Measurements from ENCODE around the gene PRCC. TPM values are rescaled to one million over a fixed set of nuclear protein-coding genes. Genes with fewer than 3 reads are reported as not detected.

Gene PRCC
- total and polyA plus RNA-seq, 12 donors, result 32.1 to 56.9 (median 44.2) TPM

DNA sequence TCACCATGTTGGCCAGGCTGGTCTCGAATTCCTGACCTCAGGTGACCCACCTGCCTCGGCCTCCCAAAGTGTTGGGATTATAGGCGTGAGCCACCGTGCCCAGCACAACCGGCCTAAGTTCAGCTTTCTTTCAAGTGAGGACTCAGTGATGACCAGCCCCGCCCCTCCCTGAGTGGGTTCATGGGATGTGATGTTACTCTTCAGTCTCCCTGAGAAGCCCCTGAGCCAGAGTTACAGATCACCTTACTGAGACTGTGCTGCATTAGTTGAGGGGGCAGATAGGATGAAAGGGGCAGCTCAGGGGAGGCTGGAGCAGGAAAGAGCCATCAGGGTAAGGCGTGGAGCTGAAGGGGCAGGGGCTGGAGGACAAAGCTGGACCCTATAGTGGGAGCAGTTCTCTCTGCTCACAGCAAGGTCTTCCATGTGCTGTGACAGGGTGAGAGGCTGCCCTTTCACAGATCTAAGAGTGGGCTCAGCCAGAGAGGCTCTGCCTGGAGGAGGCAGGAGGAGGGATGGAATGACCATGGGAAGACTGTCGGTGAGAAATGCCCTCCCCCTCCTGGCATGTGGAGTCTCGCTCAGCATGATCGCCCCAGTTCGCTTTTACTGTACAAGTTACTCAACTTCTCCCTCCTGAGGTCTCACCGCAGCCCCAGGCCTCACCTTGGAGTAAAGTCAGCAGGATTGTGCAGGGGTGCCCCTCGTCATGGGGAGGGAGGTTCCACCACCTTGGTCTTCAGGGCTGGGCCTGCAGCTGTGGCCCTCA, 35.9 kb downstream of the PRCC start:
- TF ChIP-seq, protein P1, sequence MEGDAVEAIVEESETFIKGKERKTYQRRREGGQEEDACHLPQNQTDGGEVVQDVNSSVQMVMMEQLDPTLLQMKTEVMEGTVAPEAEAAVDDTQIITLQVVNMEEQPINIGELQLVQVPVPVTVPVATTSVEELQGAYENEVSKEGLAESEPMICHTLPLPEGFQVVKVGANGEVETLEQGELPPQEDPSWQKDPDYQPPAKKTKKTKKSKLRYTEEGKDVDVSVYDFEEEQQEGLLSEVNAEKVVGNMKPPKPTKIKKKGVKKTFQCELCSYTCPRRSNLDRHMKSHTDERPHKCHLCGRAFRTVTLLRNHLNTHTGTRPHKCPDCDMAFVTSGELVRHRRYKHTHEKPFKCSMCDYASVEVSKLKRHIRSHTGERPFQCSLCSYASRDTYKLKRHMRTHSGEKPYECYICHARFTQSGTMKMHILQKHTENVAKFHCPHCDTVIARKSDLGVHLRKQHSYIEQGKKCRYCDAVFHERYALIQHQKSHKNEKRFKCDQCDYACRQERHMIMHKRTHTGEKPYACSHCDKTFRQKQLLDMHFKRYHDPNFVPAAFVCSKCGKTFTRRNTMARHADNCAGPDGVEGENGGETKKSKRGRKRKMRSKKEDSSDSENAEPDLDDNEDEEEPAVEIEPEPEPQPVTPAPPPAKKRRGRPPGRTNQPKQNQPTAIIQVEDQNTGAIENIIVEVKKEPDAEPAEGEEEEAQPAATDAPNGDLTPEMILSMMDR (IDR thresholded peaks at IDR 0.05), result no peak
- ATAC-seq (no peak), DNase-seq (no peak)
- Histone ChIP-seq H3K9me3 (no peaks in the 10 kb centered on the region), H3K4me1 (peaks cover 2 to 68% (median 48%) of the 10 kb centered on the region in 9 donors), H3K4me3 (no peak overlapping the region), H3K27me3 (no peaks in the 10 kb centered on the region), H3K27ac (no peak overlapping the region), H3K36me3 (peaks cover 0 to 38% (median 22%) of the 10 kb centered on the region in 9 donors)
- WGBS, 2 donors, result 89 to 93% methylated on average over 13 of the region's 13 CpGs
- intact Hi-C loops (cut with DNase I), result loop anchor here in 6 of 10 donors (5.0 kb wide), 2 partner anchors 54 to 59 kb away; partner anchors contain the start of genes INSRR (in 4 of the 6) and NTRK1 (in 2 of the 6)

DNA sequence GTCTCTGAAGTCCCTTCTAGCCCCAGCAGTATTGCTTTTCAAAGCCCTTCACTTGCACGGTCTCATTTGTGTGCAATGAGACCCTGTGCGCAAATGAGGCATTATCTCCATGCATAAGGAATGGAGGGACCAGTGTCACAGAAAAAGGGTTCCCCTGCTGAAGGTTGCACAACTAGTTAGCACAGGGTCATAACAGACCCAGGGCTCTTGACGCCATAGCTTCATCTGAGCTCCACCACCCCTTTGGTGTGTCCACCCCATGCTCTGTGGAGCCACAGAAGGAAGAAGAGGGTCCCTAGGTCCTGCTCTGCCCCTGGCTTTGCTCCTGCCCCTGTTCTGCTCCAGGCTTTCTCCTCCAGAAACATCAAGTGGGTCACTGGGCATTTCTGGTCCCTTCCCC, 36.7 kb downstream of the PRCC start:
- ATAC-seq (no peak), DNase-seq (no peak)
- intact Hi-C loops (cut with DNase I), result loop anchor here in 6 of 10 donors (5.0 kb wide), 2 partner anchors 53 to 58 kb away; partner anchors contain the start of genes INSRR (in 4 of the 6) and NTRK1 (in 2 of the 6)
- Histone ChIP-seq H3K4me3 (no peak overlapping the region), H3K9me3 (no peaks in the 10 kb centered on the region), H3K27me3 (no peaks in the 10 kb centered on the region), H3K4me1 (peaks cover 2 to 68% (median 48%) of the 10 kb centered on the region in 9 donors), H3K36me3 (peaks cover 0 to 31% (median 16%) of the 10 kb centered on the region in 9 donors), H3K27ac (peak overlapping the region in 1 of 10 donors; percentile 49)
- 75 to 77% methylated on average over 3 of the region's 3 CpGs for WGBS, 2 donors
- TF ChIP-seq, protein P1 (IDR thresholded peaks at IDR 0.05), result no peak

DNA sequence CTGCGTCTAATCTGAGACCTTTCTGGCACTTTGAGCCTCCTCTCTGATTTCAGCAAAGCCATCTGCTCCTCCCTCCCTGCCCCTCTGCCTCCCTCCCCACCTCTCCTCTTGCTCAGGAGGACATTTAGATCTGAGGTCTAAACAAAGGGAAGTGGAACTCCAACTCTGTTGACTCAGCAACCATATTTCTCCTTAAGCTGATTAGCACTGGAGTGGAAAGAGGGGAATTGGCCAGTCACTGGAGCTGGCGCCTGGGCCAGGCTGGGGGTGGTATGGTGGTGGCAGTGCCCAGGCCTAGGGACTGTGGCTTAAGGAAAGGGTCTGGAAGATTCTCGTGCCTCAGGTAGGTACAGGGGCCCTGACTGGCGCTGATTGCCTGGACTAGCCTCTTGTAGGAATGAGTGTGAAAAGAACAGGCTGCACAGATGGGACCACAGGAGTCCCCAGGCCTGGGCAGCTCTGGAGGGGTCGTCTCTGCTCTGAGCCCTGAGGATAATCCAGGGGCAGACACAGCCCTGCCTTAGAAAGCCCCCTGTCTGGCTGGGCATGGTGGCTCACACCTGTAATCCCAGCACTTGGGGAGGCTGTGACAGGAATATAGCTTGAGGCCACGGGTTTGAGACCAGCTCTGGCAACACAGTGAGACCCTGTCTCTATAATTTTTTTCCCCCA, 37.4 kb downstream of the PRCC start:
- DNase-seq (no peak), ATAC-seq (peak in 4 of 8 donors; percentile 7 to 30 (median 11))
- H3K36me3 ChIP-seq, result peaks cover 0 to 24% (median 11%) of the 10 kb centered on the region in 9 donors
- no peak overlapping the region for H3K4me3 ChIP-seq
- peak overlapping the region in 2 of 10 donors; percentile 9 to 49 for H3K27ac ChIP-seq
- TF ChIP-seq, protein P1 (IDR thresholded peaks at IDR 0.05), result no peak
- 71 to 75% methylated on average over 6 of the region's 6 CpGs for WGBS, 2 donors
- intact Hi-C loops (cut with DNase I), result loop anchor here in 7 of 10 donors (5.0 kb wide), 2 partner anchors 53 to 58 kb away; partner anchors contain the start of genes INSRR (in 5 of the 7) and NTRK1 (in 2 of the 7)
- no peaks in the 10 kb centered on the region for H3K9me3 ChIP-seq
- no peaks in the 10 kb centered on the region for H3K27me3 ChIP-seq
- H3K4me1 ChIP-seq, result peaks cover 2 to 68% (median 48%) of the 10 kb centered on the region in 9 donors

Measured in heart right ventricle (tissue), 16 donors.